HCT116 (cell line): Measurements from ENCODE around the gene RASGEF1B. TPM values are rescaled to one million over a fixed set of nuclear protein-coding genes. Genes with fewer than 3 reads are reported as not detected.

ENCODE experiments used
- ATAC-seq: fragments of 200-7000 bp; cut with Tn5 transposase; 2 replicates; pipeline ENCODE4 v1.9.1; 2020; ENCODE audit warnings: mild to moderate bottlenecking, moderate library complexity
- BruUV-seq: library from RNA; stranded (reverse); fragments of 400-500 nt; replicated peaks from 2 replicates; lab custom pipeline; 2021; lab: Mats Ljungman, UMichigan
- CTCF ChIA-PET: fragments of 300-600 bp; sonication (Branson Sonifier 250); formaldehyde crosslinking; loops from one replicate; lab custom pipeline; 2021; ENCODE audit warnings: antibody characterized with exemption; lab: Charles Lee
- POLR2A ChIA-PET: fragments of 300-600, 350-600 bp; sonication (Branson Sonifier 250); formaldehyde crosslinking; loops from one replicate; lab custom pipeline; 2021; ENCODE audit warnings: antibody characterized with exemption; lab: Charles Lee
- RAD21 ChIA-PET, 2 experiments: fragments of 300-600 bp; sonication (Branson Sonifier 250); formaldehyde crosslinking; loops; one replicate each; lab custom pipeline; 2023; ENCODE audit warnings: low total read pairs in 2 of 2; ENCODE audit not compliant: uncharacterized antibody in 2 of 2, unreplicated experiment in 2 of 2, low non-redundant PET in 1 of 2; lab: Charles Lee
- DNase-seq: peaks from one replicate; pipeline ENCODE4 v3.0.0-alpha.2; 2010; ENCODE audit warnings: low read depth, low spot score
- H2AFZ ChIP-seq: fragments of 200-600 bp; shearing (Covaris generic), sonication (generic); 2 replicates; pipeline ENCODE4 v1.6.1; 2017; ENCODE audit warnings: low read depth, mixed run types, mixed read lengths, antibody characterized with exemption, low read length; ENCODE audit not compliant: poor library complexity, severe bottlenecking
- H3K27ac ChIP-seq: 2 replicates; pipeline ENCODE4 v1.5.1; 2012; ENCODE audit warnings: low read depth, low read length
- H3K27me3 ChIP-seq: fragments of 200-600 bp; sonication (generic); 2 replicates; pipeline ENCODE4 v1.6.1; 2016; ENCODE audit warnings: mixed run types, low read length, mixed read lengths; ENCODE audit not compliant: insufficient read depth
- H3K36me3 ChIP-seq, 2 experiments: fragments of 200-500 bp in 1 of 2; fragments of 200-600 bp in 1 of 2; sonication (Bioruptor generic) in 1 of 2; sonication (generic) in 1 of 2; 2 replicates each; pipeline versions ENCODE4 v1.5.1 to v1.6.1; 2014 to 2016; ENCODE audit warnings: low read length in 2 of 2, inconsistent platforms in 1 of 2, mixed read lengths in 1 of 2, mixed run types in 1 of 2; ENCODE audit not compliant: insufficient read depth in 2 of 2, control insufficient read depth in 1 of 2
- H3K4me1 ChIP-seq, 2 experiments: fragments of 200-600 bp in 1 of 2; sonication (generic) in 1 of 2; 2 replicates each; pipeline versions ENCODE4 v1.5.1 to v1.6.1; 2012 to 2017; ENCODE audit warnings: low read length in 2 of 2, inconsistent platforms in 1 of 2, mild to moderate bottlenecking in 1 of 2, mixed read lengths in 1 of 2, mixed run types in 1 of 2, moderate library complexity in 1 of 2; ENCODE audit not compliant: insufficient read depth in 2 of 2, control insufficient read depth in 1 of 2
- H3K4me2 ChIP-seq: fragments of 200-600 bp; sonication (generic); 2 replicates; pipeline ENCODE4 v1.6.1; 2017; ENCODE audit warnings: mixed run types, low read length, mixed read lengths
- H3K4me3 ChIP-seq, 2 experiments: fragments of 200-600 bp in 1 of 2; sonication (generic) in 1 of 2; replicated peaks in 1 of 2; 2 replicates each; pipeline ENCODE4 v1.5.1; 2011 to 2016; ENCODE audit warnings: low read length in 2 of 2, control low read depth in 1 of 2, low read depth in 1 of 2, mild to moderate bottlenecking in 1 of 2, mixed read lengths in 1 of 2, mixed run types in 1 of 2
- H3K79me2 ChIP-seq: fragments of 200-600 bp; sonication (generic); 2 replicates; pipeline ENCODE4 v1.6.1; 2017; ENCODE audit warnings: mild to moderate bottlenecking, mixed run types, low read length, moderate library complexity, mixed read lengths; ENCODE audit not compliant: insufficient read depth
- H3K9ac ChIP-seq: fragments of 200-600 bp; sonication (generic); 2 replicates; pipeline ENCODE4 v1.6.1; 2016; ENCODE audit warnings: low read length, mixed read lengths
- H3K9me2 ChIP-seq: fragments of 200-600 bp; sonication (generic), shearing (Covaris generic); 2 replicates; pipeline ENCODE4 v1.6.1; 2017; ENCODE audit warnings: mixed run types, mild to moderate bottlenecking, moderate library complexity; ENCODE audit not compliant: insufficient read depth
- H3K9me3 ChIP-seq, 2 experiments: fragments of 200-500 bp in 1 of 2; fragments of 200-600 bp in 1 of 2; sonication (Bioruptor generic) in 1 of 2; sonication (generic) in 1 of 2; 2 replicates each; pipeline ENCODE4 v1.6.1; 2014 to 2017; ENCODE audit warnings: low read length in 2 of 2, mixed read lengths in 2 of 2, inconsistent platforms in 1 of 2, low read depth in 1 of 2, mild to moderate bottlenecking in 1 of 2, mixed run types in 1 of 2, moderate library complexity in 1 of 2; ENCODE audit not compliant: control insufficient read depth in 1 of 2, insufficient read depth in 1 of 2
- H4K20me1 ChIP-seq: fragments of 200-600 bp; sonication (generic), shearing (Covaris generic); 2 replicates; pipeline ENCODE4 v1.6.1; 2017; ENCODE audit warnings: mixed run types, mild to moderate bottlenecking, moderate library complexity; ENCODE audit not compliant: insufficient read depth
- EZH2 ChIP-seq: fragments of 200-600 bp; sonication (generic); IDR thresholded peaks from 2 replicates; pipeline ENCODE4 v1.6.1; 2017; ENCODE audit warnings: antibody characterized with exemption, mixed run types
- JUND ChIP-seq: IDR thresholded peaks from 2 replicates; pipeline ENCODE4 v1.6.1; 2012
- MAX ChIP-seq: IDR thresholded peaks from 2 replicates; pipeline ENCODE4 v1.6.1; 2012
- SIN3A ChIP-seq: IDR thresholded peaks from 2 replicates; pipeline ENCODE4 v1.6.1; 2012; ENCODE audit warnings: low read depth
- ZNF274 ChIP-seq: fragments of 200-500 bp; sonication (Bioruptor generic); IDR thresholded peaks from 2 replicates; pipeline ENCODE4 v1.6.1; 2014; ENCODE audit warnings: mild to moderate bottlenecking, low read depth, low read length, inconsistent platforms
- intact Hi-C: fragments of 100-400 bp; cut with micrococcal nuclease; formaldehyde crosslinking; loops from 2 replicates; pipeline ENCODE4 v1.10.0; 2022
- total RNA-seq: library from RNA; stranded (reverse); gene quantifications from one replicate; pipeline ENCODE4 v1.2.1, GENCODE V29; 2021; ENCODE audit not compliant: unreplicated experiment

The RASGEF1B gene
- total RNA-seq, 1 experiment from 2014 or later, result 0.25 TPM

- ATAC-seq (no peak), DNase-seq (no peak)
- no TSS peak for BruUV-seq
- Histone ChIP-seq H3K27ac (no peak overlapping the region), H3K4me3 (no peak overlapping the region), H3K9ac (no peak overlapping the region), H3K9me3 (no peaks in the 10 kb centered on the region), H3K4me1 (no peaks in the 10 kb centered on the region), H4K20me1 (no peaks in the 10 kb centered on the region), H3K4me2 (no peak overlapping the region), H3K36me3 (no peaks in the 10 kb centered on the region), H2AFZ (no peak overlapping the region), H3K27me3 (peaks cover 42% of the 10 kb centered on the region), H3K9me2 (no peaks in the 10 kb centered on the region; the same call in 1 of the 2 replicates), H3K79me2 (no peaks in the 10 kb centered on the region)
- TF ChIP-seq JUND, result no peak
- no peak for TF ChIP-seq EZH2
- no peak for TF ChIP-seq MAX
- RAD21 ChIA-PET, result no interaction called here
- POLR2A ChIA-PET, result no interaction called here
- intact Hi-C loops, result no loop called here
- CTCF ChIA-PET, result no interaction called here
Measured at GRCh38 chr4:81498551-81499099, 26.9 kb upstream of the RASGEF1B start.

- Histone ChIP-seq H3K4me2 (no peak overlapping the region), H3K27me3 (peaks cover 42% of the 10 kb centered on the region), H2AFZ (no peak overlapping the region), H3K9ac (no peak overlapping the region), H3K9me3 (no peaks in the 10 kb centered on the region), H4K20me1 (no peaks in the 10 kb centered on the region), H3K27ac (no peak overlapping the region), H3K4me3 (no peak overlapping the region), H3K79me2 (no peaks in the 10 kb centered on the region)
- intact Hi-C loops, result no loop called here
- RAD21 ChIA-PET, result no interaction called here
- CTCF ChIA-PET, result no interaction called here
- no peak for ATAC-seq
- DNase-seq, result no peak
- TF ChIP-seq SIN3A (no peak), ZNF274 (no peak)
- TF ChIP-seq, all 23 proteins: peak for 0
- POLR2A ChIA-PET, result no interaction called here
- no peaks in the 10 kb centered on the region; the same call in 1 of the 2 replicates for H3K9me2 ChIP-seq
- H3K36me3 ChIP-seq, result no peaks in the 10 kb centered on the region
- H3K4me1 ChIP-seq, result no peaks in the 10 kb centered on the region
- no TSS peak for BruUV-seq
Measured at GRCh38 chr4:81498046-81498445, 26.3 kb upstream of the RASGEF1B start.
